Activated naive CD8-positive, alpha-beta T cell treated with anti-CD3 and anti-CD28 coated beads, Interleukin-2, amount 10 ng/mL, durations not matched to agents 7 days and 5 days (primary cell): ENCODE results near the gene NOTUM. TPM values are rescaled to one million over a fixed set of nuclear protein-coding genes. Genes with fewer than 3 reads are reported as not detected.
"Not testable (repeated sequence)": the region's sequence is repeated elsewhere in the genome, so short reads cannot be mapped to it uniquely, and the experiment has no call there.

Source experiments
- ATAC-seq: fragments of 150-1000 bp; cut with Tn5 transposase; one replicate; pipeline ENCODE4 v1.10.0; 2021; ENCODE audit warnings: low read depth, moderate library complexity
- POLR2A ChIA-PET: fragments of 350-600 bp; sonication (Branson Sonifier 250); formaldehyde crosslinking; loops from one replicate; lab custom pipeline; 2021; ENCODE audit warnings: antibody characterized with exemption; lab: Charles Lee
- DNase-seq: peaks from one replicate; pipeline ENCODE4 v3.0.0; 2021
- H3K27ac Mint-ChIP-seq: one replicate; pipeline ENCODE4 v1.8.0; 2022; ENCODE audit warnings: mild to moderate bottlenecking, mixed read lengths
- H3K27me3 Mint-ChIP-seq: one replicate; pipeline ENCODE4 v1.8.0; 2022; ENCODE audit warnings: mild to moderate bottlenecking, moderate library complexity, mixed read lengths
- H3K36me3 Mint-ChIP-seq: one replicate; pipeline ENCODE4 v1.8.0; 2021; ENCODE audit warnings: mild to moderate bottlenecking, mixed read lengths
- H3K4me1 Mint-ChIP-seq: one replicate; pipeline ENCODE4 v1.8.0; 2021; ENCODE audit warnings: mixed read lengths
- H3K4me3 Mint-ChIP-seq: one replicate; pipeline ENCODE4 v1.8.0; 2022; ENCODE audit warnings: mild to moderate bottlenecking, moderate library complexity, mixed read lengths
- H3K9me3 Mint-ChIP-seq: one replicate; pipeline ENCODE4 v1.8.0; 2021; ENCODE audit warnings: mixed read lengths
- total RNA-seq, 2 experiments: library from RNA; stranded (reverse); gene quantifications; one replicate each; pipeline ENCODE4 v1.2.3, GENCODE V29; 2021

Gene NOTUM
- total RNA-seq, 2 experiments from 2014 or later = 0.25 to 0.26 TPM

- DNase-seq (no peak), ATAC-seq (no peak)
- Mint-ChIP-seq H3K27me3 (no peaks in the 10 kb centered on the region), H3K9me3 (no peaks in the 10 kb centered on the region), H3K4me3 (no peak overlapping the region), H3K4me1 (peaks cover 23% of the 10 kb centered on the region), H3K27ac (peak overlapping the region; percentile 34), H3K36me3 (peaks cover 2% of the 10 kb centered on the region)
- POLR2A ChIA-PET = no interaction called here
Observed at GRCh38 chr17:81921996-81922565, 38.9 kb downstream of the NOTUM start.

- H3K9me3 Mint-ChIP-seq = no peaks in the 10 kb centered on the region
- DNase-seq (no peak), ATAC-seq (no peak)
- H3K36me3 Mint-ChIP-seq = peaks cover 4% of the 10 kb centered on the region
- H3K4me3 Mint-ChIP-seq = no peak overlapping the region
- peaks cover 26% of the 10 kb centered on the region for H3K4me1 Mint-ChIP-seq
- POLR2A ChIA-PET = no interaction called here
- no peak overlapping the region for H3K27ac Mint-ChIP-seq
- H3K27me3 Mint-ChIP-seq = no peaks in the 10 kb centered on the region
Observed at GRCh38 chr17:81921537-81921862, 39.5 kb downstream of the NOTUM start.

- DNase-seq (no peak), ATAC-seq (no peak)
- H3K9me3 Mint-ChIP-seq = no peaks in the 10 kb centered on the region
- peaks cover 4% of the 10 kb centered on the region for H3K36me3 Mint-ChIP-seq
- no peak overlapping the region for H3K27ac Mint-ChIP-seq
- no peak overlapping the region for H3K4me3 Mint-ChIP-seq
- peaks cover 21% of the 10 kb centered on the region for H3K4me1 Mint-ChIP-seq
- POLR2A ChIA-PET = no interaction called here
- no peaks in the 10 kb centered on the region for H3K27me3 Mint-ChIP-seq
Observed at GRCh38 chr17:81920612-81921536, 40.1 kb downstream of the NOTUM start.

GRCh38 chr17:81918832-81919545 lies 42.0 kb downstream of the NOTUM start:
- ATAC-seq = no peak
- no peaks in the 10 kb centered on the region for H3K9me3 Mint-ChIP-seq

GRCh38 chr17:81918333-81918669 lies 42.7 kb downstream of the NOTUM start:
- DNase-seq, POLR2A ChIA-PET: not testable (repeated sequence)

More at GRCh38 chr17:81918832-81919545, 42.0 kb downstream of the NOTUM start:
- POLR2A ChIA-PET = no interaction called here
- no peak for DNase-seq
- Mint-ChIP-seq H3K4me1 (peaks cover 17% of the 10 kb centered on the region), H3K4me3 (no peak overlapping the region), H3K27ac (peak overlapping the region; percentile 43), H3K27me3 (no peaks in the 10 kb centered on the region), H3K36me3 (peaks cover 4% of the 10 kb centered on the region)

GRCh38 chr17:81917565-81918332 lies 43.2 kb downstream of the NOTUM start, which contains the start of gene SIRT7:
Gene SIRT7 (minus strand): TSS chr17:81918176. CDS start chr17:81918131, 45 bp downstream.
- Mint-ChIP-seq H3K4me3 (peak within 1 kb of the TSS; percentile 91), H3K4me1 (peaks cover 17% of the 10 kb centered on the region), H3K36me3 (peaks cover 9% of the 10 kb centered on the region), H3K27ac (peak within 1 kb of the TSS; percentile 86), H3K9me3 (no peaks in the 10 kb centered on the region), H3K27me3 (no peaks in the 10 kb centered on the region)
- DNase-seq (peak; percentile 87), ATAC-seq (peak; percentile 84)
- POLR2A ChIA-PET = interaction anchor here (0.8 to 1.5 kb wide), 6 partner anchors 10 to 47 kb away, joined by 3 to 20 read pairs (median 6); partner anchors contain the start of genes ALYREF, ANAPC11, ARHGDIA and MAFG

More at GRCh38 chr17:81918333-81918669, 42.7 kb downstream of the NOTUM start:
- H3K27me3 Mint-ChIP-seq, H3K9me3 Mint-ChIP-seq, H3K36me3 Mint-ChIP-seq: not testable (repeated sequence)
- H3K27ac Mint-ChIP-seq = peak overlapping the region; percentile 86
- peaks cover 17% of the 10 kb centered on the region for H3K4me1 Mint-ChIP-seq
- H3K4me3 Mint-ChIP-seq = peak overlapping the region; percentile 91
- peak; percentile 13 for ATAC-seq

GRCh38 chr17:81916234-81917001 lies 44.6 kb downstream of the NOTUM start:
- DNase-seq (no peak), ATAC-seq (no peak)
- H3K4me3 Mint-ChIP-seq = peak overlapping the region; percentile 89
- no peaks in the 10 kb centered on the region for H3K27me3 Mint-ChIP-seq
- H3K9me3 Mint-ChIP-seq = no peaks in the 10 kb centered on the region
- peaks cover 20% of the 10 kb centered on the region for H3K4me1 Mint-ChIP-seq
- POLR2A ChIA-PET = interaction anchor here (0.6 to 1.5 kb wide), 5 partner anchors 11 to 90 kb away, joined by 3 to 20 read pairs (median 6); partner anchors contain the start of genes ALYREF, ANAPC11 and MAFG
- peak overlapping the region; percentile 8 for H3K27ac Mint-ChIP-seq
- H3K36me3 Mint-ChIP-seq = peaks cover 9% of the 10 kb centered on the region

GRCh38 chr17:81915331-81915730 lies 45.7 kb downstream of the NOTUM start:
- Mint-ChIP-seq H3K36me3 (peaks cover 9% of the 10 kb centered on the region), H3K27ac (no peak overlapping the region), H3K27me3 (no peaks in the 10 kb centered on the region), H3K9me3 (no peaks in the 10 kb centered on the region), H3K4me1 (peaks cover 20% of the 10 kb centered on the region), H3K4me3 (no peak overlapping the region)
- POLR2A ChIA-PET = no interaction called here
- no peak for ATAC-seq
- no peak for DNase-seq

- no peak for DNase-seq
- no peak overlapping the region for H3K4me3 Mint-ChIP-seq
- no peaks in the 10 kb centered on the region for H3K9me3 Mint-ChIP-seq
- peaks cover 9% of the 10 kb centered on the region for H3K36me3 Mint-ChIP-seq
- no peak for ATAC-seq
- H3K27ac Mint-ChIP-seq = no peak overlapping the region
- POLR2A ChIA-PET = interaction anchor here (0.8 kb wide), 1 partner anchor 13 kb away, joined by 4 read pairs; the partner anchor contains the start of gene MAFG
- H3K27me3 Mint-ChIP-seq = no peaks in the 10 kb centered on the region
- peaks cover 22% of the 10 kb centered on the region for H3K4me1 Mint-ChIP-seq
Observed at GRCh38 chr17:81914103-81914850, 46.7 kb downstream of the NOTUM start.

GRCh38 chr17:81913394-81914102 lies 47.4 kb downstream of the NOTUM start:
- no peak for ATAC-seq
- peaks cover 21% of the 10 kb centered on the region for H3K4me1 Mint-ChIP-seq
- no peaks in the 10 kb centered on the region for H3K27me3 Mint-ChIP-seq
- H3K9me3 Mint-ChIP-seq = no peaks in the 10 kb centered on the region
- no peak overlapping the region for H3K4me3 Mint-ChIP-seq
- DNase-seq = no peak
- H3K36me3 Mint-ChIP-seq = peaks cover 9% of the 10 kb centered on the region
- H3K27ac Mint-ChIP-seq = no peak overlapping the region
- POLR2A ChIA-PET = interaction anchor here (0.6 to 1.1 kb wide), 4 partner anchors 11 to 79 kb away, joined by 3 to 5 read pairs (median 4); partner anchors contain the start of genes MAFG and PPP1R27
